Mesothelial cell of epicardium (in vitro differentiated cells): ENCODE data around the gene SRGN. TPM values are rescaled to one million over a fixed set of nuclear protein-coding genes. Genes with fewer than 3 reads are reported as not detected.

Experiments used
- DNase-seq, 2 experiments: peaks; one replicate each; pipeline ENCODE4 v3.0.0; 2021; ENCODE audit warnings: low spot score in 2 of 2; ENCODE audit not compliant: unreplicated experiment in 2 of 2
- H3K27ac Mint-ChIP-seq: 2 replicates; pipeline ENCODE4 v1.8.0; 2021; ENCODE audit warnings: mixed read lengths
- H3K27me3 Mint-ChIP-seq: 2 replicates; pipeline ENCODE4 v1.8.0; 2021; ENCODE audit warnings: low read depth, mixed read lengths
- H3K36me3 Mint-ChIP-seq: 2 replicates; pipeline ENCODE4 v1.8.0; 2021; ENCODE audit warnings: mixed read lengths
- H3K4me1 Mint-ChIP-seq: 2 replicates; pipeline ENCODE4 v1.8.0; 2021; ENCODE audit warnings: mixed read lengths
- H3K4me3 Mint-ChIP-seq: 2 replicates; pipeline ENCODE4 v1.8.0; 2021; ENCODE audit warnings: mild to moderate bottlenecking, moderate library complexity, mixed read lengths
- H3K9me3 Mint-ChIP-seq: 2 replicates; pipeline ENCODE4 v1.8.0; 2021; ENCODE audit warnings: mixed read lengths
- total RNA-seq: library from RNA; stranded (reverse); gene quantifications from 3 replicates; pipeline ENCODE4 v1.2.1, GENCODE V29; 2021
- TF ChIP-seq, protein P1 (sequence below): fragments of 200-600 bp; sonication (generic); IDR thresholded peaks from one replicate; pipeline ENCODE4 v1.5.0; 2021; ENCODE audit warnings: antibody characterized with exemption; ENCODE audit not compliant: unreplicated experiment

The SRGN gene
- total RNA-seq, 1 donor from 2014 or later: not detected

DNA sequence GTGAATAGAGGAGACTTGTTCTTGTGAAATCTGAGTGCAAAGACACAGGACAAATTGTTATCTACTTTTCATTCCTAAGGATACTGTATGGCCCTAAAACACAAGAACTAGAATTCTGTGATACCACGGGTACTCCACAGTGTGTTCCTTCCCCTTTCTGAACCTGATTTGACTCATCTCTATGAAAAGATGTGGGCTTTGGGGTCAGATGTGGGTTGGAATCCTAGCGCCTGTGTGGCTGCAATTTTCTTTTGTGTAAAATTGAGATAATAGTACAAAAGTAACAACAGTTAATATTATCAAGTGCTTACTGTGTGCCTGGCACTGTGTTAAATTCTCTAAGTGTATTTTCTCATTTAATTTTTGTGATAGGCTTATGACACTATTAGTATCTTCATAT, 8.1 kb downstream of the SRGN start:
- H3K9me3 Mint-ChIP-seq: no peaks in the 10 kb centered on the region
- no peak overlapping the region for H3K4me3 Mint-ChIP-seq
- peaks cover 2% of the 10 kb centered on the region for H3K27me3 Mint-ChIP-seq
- TF ChIP-seq, protein P1, sequence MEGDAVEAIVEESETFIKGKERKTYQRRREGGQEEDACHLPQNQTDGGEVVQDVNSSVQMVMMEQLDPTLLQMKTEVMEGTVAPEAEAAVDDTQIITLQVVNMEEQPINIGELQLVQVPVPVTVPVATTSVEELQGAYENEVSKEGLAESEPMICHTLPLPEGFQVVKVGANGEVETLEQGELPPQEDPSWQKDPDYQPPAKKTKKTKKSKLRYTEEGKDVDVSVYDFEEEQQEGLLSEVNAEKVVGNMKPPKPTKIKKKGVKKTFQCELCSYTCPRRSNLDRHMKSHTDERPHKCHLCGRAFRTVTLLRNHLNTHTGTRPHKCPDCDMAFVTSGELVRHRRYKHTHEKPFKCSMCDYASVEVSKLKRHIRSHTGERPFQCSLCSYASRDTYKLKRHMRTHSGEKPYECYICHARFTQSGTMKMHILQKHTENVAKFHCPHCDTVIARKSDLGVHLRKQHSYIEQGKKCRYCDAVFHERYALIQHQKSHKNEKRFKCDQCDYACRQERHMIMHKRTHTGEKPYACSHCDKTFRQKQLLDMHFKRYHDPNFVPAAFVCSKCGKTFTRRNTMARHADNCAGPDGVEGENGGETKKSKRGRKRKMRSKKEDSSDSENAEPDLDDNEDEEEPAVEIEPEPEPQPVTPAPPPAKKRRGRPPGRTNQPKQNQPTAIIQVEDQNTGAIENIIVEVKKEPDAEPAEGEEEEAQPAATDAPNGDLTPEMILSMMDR: no peak
- no peak overlapping the region for H3K27ac Mint-ChIP-seq
- H3K36me3 Mint-ChIP-seq: no peaks in the 10 kb centered on the region
- no peaks in the 10 kb centered on the region for H3K4me1 Mint-ChIP-seq
- DNase-seq: no peak

- H3K27ac Mint-ChIP-seq: no peak overlapping the region
- H3K36me3 Mint-ChIP-seq: no peaks in the 10 kb centered on the region
- TF ChIP-seq, protein P1: no peak
- no peaks in the 10 kb centered on the region for H3K9me3 Mint-ChIP-seq
- DNase-seq: no peak
- H3K4me1 Mint-ChIP-seq: no peaks in the 10 kb centered on the region
- peaks cover 14% of the 10 kb centered on the region for H3K27me3 Mint-ChIP-seq
- no peak overlapping the region for H3K4me3 Mint-ChIP-seq
These were observed 9.8 kb downstream of the SRGN start for GRCh38 chr10:69097729-69098128.

DNA sequence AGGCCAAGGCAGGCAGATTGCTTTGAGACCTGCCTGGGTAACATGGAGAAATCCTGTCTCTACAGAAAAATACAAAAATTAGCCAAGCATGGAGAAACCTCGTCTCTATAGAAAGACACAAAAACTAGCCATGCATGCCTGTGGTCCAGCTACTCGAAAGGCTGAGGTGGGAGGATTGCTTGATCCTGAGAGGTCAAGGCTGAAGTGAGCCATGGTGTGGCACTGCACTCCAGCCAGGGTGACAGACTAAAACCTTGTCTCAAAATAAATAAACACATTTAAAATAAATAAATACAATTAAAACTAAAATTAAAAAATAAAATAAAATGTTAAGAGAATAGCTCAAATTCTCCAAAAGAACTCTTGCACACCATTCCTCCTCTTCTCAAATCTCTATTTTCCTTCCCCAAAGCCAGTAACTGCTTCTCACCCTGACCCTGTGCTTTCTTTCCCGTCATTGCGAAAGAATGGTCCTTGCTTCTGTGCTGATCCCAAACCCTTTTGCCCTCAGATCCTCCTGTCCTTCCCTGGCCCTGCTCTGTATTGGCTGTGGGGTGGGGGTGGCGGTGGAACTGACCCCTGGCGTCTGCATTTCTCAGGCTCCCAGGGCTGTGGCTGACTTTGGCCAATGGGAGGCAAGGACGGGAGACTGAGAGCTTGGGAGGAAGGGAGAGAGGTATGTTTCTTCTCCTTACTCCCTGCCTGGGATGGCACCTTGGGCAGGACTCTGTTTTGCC, 12.4 kb downstream of the SRGN start:
- Mint-ChIP-seq H3K4me3 (no peak overlapping the region), H3K27me3 (peaks cover 21% of the 10 kb centered on the region), H3K9me3 (no peaks in the 10 kb centered on the region), H3K4me1 (no peaks in the 10 kb centered on the region), H3K36me3 (no peaks in the 10 kb centered on the region), H3K27ac (no peak overlapping the region)
- DNase-seq: no peak
- TF ChIP-seq, protein P1: no peak

DNA sequence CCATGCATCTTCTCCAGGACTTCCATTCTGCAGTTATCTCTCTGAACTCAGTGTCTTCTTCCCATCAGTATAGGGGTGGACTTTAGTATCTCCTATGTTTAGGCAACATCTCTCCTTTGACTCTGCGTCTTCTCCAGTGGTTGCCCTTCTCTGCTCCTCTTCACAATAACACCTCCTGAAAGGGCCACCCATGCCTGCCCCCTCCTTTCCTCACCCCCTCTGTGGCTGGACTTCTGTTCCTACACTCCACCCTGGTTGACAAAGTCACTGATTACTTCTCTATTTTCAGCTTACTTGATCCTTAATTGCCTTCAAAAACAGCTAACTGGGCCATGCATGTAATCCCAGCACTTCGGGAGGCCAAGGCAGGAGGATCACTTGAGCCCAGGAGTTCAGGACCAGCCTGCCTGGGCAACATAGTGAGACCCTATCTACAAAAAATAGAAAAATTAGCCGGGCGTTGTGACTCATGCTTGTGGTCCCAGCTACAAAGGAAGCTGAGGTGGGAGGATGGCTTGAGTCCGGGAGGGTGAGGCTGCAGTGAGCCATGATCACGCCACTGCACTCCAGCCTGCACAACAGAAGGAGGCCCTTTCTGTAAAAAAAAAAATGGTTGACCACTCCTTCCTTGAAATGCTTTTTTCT, 13.7 kb downstream of the SRGN start:
- Mint-ChIP-seq H3K9me3 (no peaks in the 10 kb centered on the region), H3K4me1 (no peaks in the 10 kb centered on the region), H3K36me3 (no peaks in the 10 kb centered on the region), H3K27ac (no peak overlapping the region), H3K27me3 (peaks cover 23% of the 10 kb centered on the region), H3K4me3 (no peak overlapping the region)
- TF ChIP-seq, protein P1: no peak
- no peak for DNase-seq

- no peak for DNase-seq
- peaks cover 28% of the 10 kb centered on the region for H3K27me3 Mint-ChIP-seq
These were observed 14.5 kb downstream of the SRGN start for GRCh38 chr10:69102440-69102839.

More at GRCh38 chr10:69102440-69102839, 14.5 kb downstream of the SRGN start:
- Mint-ChIP-seq H3K9me3 (no peaks in the 10 kb centered on the region), H3K27ac (no peak overlapping the region), H3K4me3 (no peak overlapping the region), H3K4me1 (no peaks in the 10 kb centered on the region), H3K36me3 (no peaks in the 10 kb centered on the region)
- TF ChIP-seq, protein P1: no peak
